ENCODE data around the gene FNTB. TPM values are rescaled to one million over a fixed set of nuclear protein-coding genes. Genes with fewer than 3 reads are reported as not detected.

Gene FNTB
- total and polyA plus RNA-seq, 2 of the 8 experiments (the other 6 are each of a cell fraction or from before 2014, with no cell fraction given), result 16.0 to 20.7 TPM

- DNase-seq (ENCODE audit: low read depth in 1 of 2, low spot score in 2 of 2) (no peak), FAIRE-seq (no peak)
- H3K18ac ChIP-seq (ENCODE audit: extremely low read depth, low read length), result no peak overlapping the region
- H3K23me2 ChIP-seq (ENCODE audit: low read depth, low read length), result no peaks in the 10 kb centered on the region
- no peaks in the 10 kb centered on the region for H3K79me2 ChIP-seq (ENCODE audit: control insufficient read depth in 1 of 2, insufficient read depth in 2 of 2, low read length in 2 of 2)
- peaks cover 5 to 34% (median 13%) of the 10 kb centered on the region in 4 experiments; a peak in 4 of 8 replicates for H3K36me3 ChIP-seq (ENCODE audit: control insufficient read depth in 2 of 4, insufficient read depth in 4 of 4, low read length in 3 of 4)
- H2BK20ac ChIP-seq (ENCODE audit: low read length), result no peak overlapping the region
- H2BK5ac ChIP-seq (ENCODE audit: low read depth, low read length), result no peak overlapping the region
- no peak overlapping the region for H3K23ac ChIP-seq (ENCODE audit: insufficient read length)
- H3K4me1 ChIP-seq (replicated peaks in 1 of 4; ENCODE audit: control insufficient read depth in 3 of 4, insufficient read depth in 4 of 4, low read length in 3 of 4), result peaks cover 0 to under 1% (median 0%) of the 10 kb centered on the region in 4 experiments; a peak in 2 of 7 replicates
- H2AK5ac ChIP-seq (ENCODE audit: low read depth, low read length), result no peak overlapping the region
- H3K14ac ChIP-seq (ENCODE audit: insufficient read length), result no peak overlapping the region
- ChIA-PET CTCF (ENCODE audit: partially characterized antibody) (interaction anchor here (1.5 kb wide), 1 partner anchor 38 kb away, joined by 3 read pairs; no protein-coding TSS in a partner anchor), POLR2A (ENCODE audit: partially characterized antibody) (interaction anchor here (1.5 to 2.8 kb wide), 2 partner anchors 9 to 17 kb away, joined by 3 to 9 read pairs; no protein-coding TSS in a partner anchor)
- H4K8ac ChIP-seq (ENCODE audit: extremely low read depth, insufficient read depth, low read length), result no peak overlapping the region
- H3K4me3 ChIP-seq (ENCODE audit: extremely low read depth in 1 of 4, insufficient read depth in 2 of 4, low read depth in 3 of 4, low read length in 4 of 4), result no peak overlapping the region
- H2BK15ac ChIP-seq (ENCODE audit: low read length), result no peak overlapping the region
- no peak for TF ChIP-seq USF2 (IDR thresholded peaks at IDR 0.05; ENCODE audit: low read length)
- TF ChIP-seq POU5F1 (IDR thresholded peaks at IDR 0.05; ENCODE audit: low read depth, low read length), result no peak
- no peak for TF ChIP-seq FOSL1 (IDR thresholded peaks at IDR 0.05; ENCODE audit: insufficient read depth, low read depth, low read length)
- H2BK120ac ChIP-seq (replicated peaks; ENCODE audit: low read depth, low read length), result no peak overlapping the region
- no peak overlapping the region for H2BK12ac ChIP-seq (ENCODE audit: low read depth, low read length)
- H3K4me2 ChIP-seq (ENCODE audit: insufficient read depth in 1 of 2, low read depth in 2 of 2, low read length in 2 of 2), result no peak overlapping the region
- WGBS, 2 experiments (ENCODE audit: extremely low coverage in 1 of 2, insufficient coverage in 1 of 2, insufficient read length in 1 of 2, insufficient replicate concordance in 2 of 2, low coverage in 1 of 2, low lambda C conversion rate in 2 of 2, missing lambda C conversion rate in 1 of 2), result 93% methylated on average over 8 of the region's 8 CpGs; no CpG with 5 or more reads in 1 of the 2 experiments
- no peak overlapping the region for H4K5ac ChIP-seq (ENCODE audit: insufficient read length, low read depth, low read length)
- no peak overlapping the region for H3K27ac ChIP-seq (ENCODE audit: low read depth, low read length)
- no peak overlapping the region for H3K56ac ChIP-seq (replicated peaks; ENCODE audit: insufficient read length, low read depth, low read length)
- no peaks in the 10 kb centered on the region for H3K27me3 ChIP-seq (replicated peaks in 1 of 4; ENCODE audit: control insufficient read depth in 3 of 4, extremely low read depth in 1 of 4, insufficient read depth in 3 of 4, low read length in 3 of 4)
- no peaks in the 10 kb centered on the region for H3K9me3 ChIP-seq (ENCODE audit: insufficient read depth in 2 of 2, low read depth in 1 of 2, low read length in 1 of 2)
- H3K4ac ChIP-seq (replicated peaks; ENCODE audit: insufficient read length, low read depth, low read length), result no peak overlapping the region
- H3K79me1 ChIP-seq (ENCODE audit: low read depth, low read length), result no peaks in the 10 kb centered on the region
- no peak overlapping the region for H4K91ac ChIP-seq (replicated peaks; ENCODE audit: insufficient read length, low read length)
- H3K9ac ChIP-seq (replicated peaks in 1 of 4; ENCODE audit: extremely low read depth in 1 of 4, low read depth in 3 of 4, low read length in 3 of 4), result no peak overlapping the region
- no peak overlapping the region for H2AFZ ChIP-seq (ENCODE audit: low read length)
- peaks cover 0 to 2% of the 10 kb centered on the region in 2 experiments for H4K20me1 ChIP-seq (replicated peaks in 1 of 2; ENCODE audit: control insufficient read depth in 1 of 2, insufficient read depth in 2 of 2, low read length in 2 of 2)
Measured at GRCh38 chr14:64948612-64949210, 38.0 kb upstream of the FNTB start.
